Kidney (tissue), 14 donors: ENCODE data around the gene ZBTB7C. TPM values are rescaled to one million over a fixed set of nuclear protein-coding genes. Genes with fewer than 3 reads are reported as not detected.

ENCODE experiments used
- DNase-seq, 5 donors: peaks; one replicate each; pipeline ENCODE4 v3.0.0-alpha.2; 2013 to 2020
- FAIRE-seq: peaks from 2 replicates; lab custom pipeline; 2012; peaks lifted over from hg19 to GRCh38; lab: Jason Lieb, UNC
- H3K27ac ChIP-seq, 2 donors: one replicate each; pipeline ENCODE4 v1.7.0; 2013; ENCODE audit warnings: low read depth in 2 of 2, low read length in 2 of 2, inconsistent platforms in 1 of 2
- H3K27me3 ChIP-seq: one replicate; pipeline ENCODE4 v1.7.1; 2013; ENCODE audit warnings: low read length, inconsistent platforms; ENCODE audit not compliant: control insufficient read depth, insufficient read depth
- H3K36me3 ChIP-seq, 3 donors: one replicate each; pipeline versions ENCODE4 v1.7.0 to v1.7.1; 2013; ENCODE audit warnings: low read length in 3 of 3, control low read depth in 1 of 3, inconsistent platforms in 1 of 3; ENCODE audit not compliant: insufficient read depth in 3 of 3, control insufficient read depth in 2 of 3
- H3K4me1 ChIP-seq, 3 donors: one replicate each; pipeline versions ENCODE4 v1.7.0 to v1.7.1; 2013; ENCODE audit warnings: low read length in 3 of 3, inconsistent platforms in 1 of 3, low read depth in 1 of 3; ENCODE audit not compliant: control insufficient read depth in 2 of 3, insufficient read depth in 2 of 3
- H3K4me3 ChIP-seq, 3 donors: one replicate each; pipeline versions ENCODE4 v1.7.0 to v1.8.1; 2013; ENCODE audit warnings: low read length in 3 of 3, control low read depth in 1 of 3, inconsistent platforms in 1 of 3
- H3K9ac ChIP-seq, 3 donors: one replicate each; pipeline versions ENCODE4 v1.7.0 to v1.7.1; 2013; ENCODE audit warnings: low read length in 3 of 3, control low read depth in 1 of 3, inconsistent platforms in 1 of 3
- H3K9me3 ChIP-seq, 3 donors: one replicate each; pipeline versions ENCODE4 v1.7.0 to v1.7.1; 2013; ENCODE audit warnings: low read length in 3 of 3, control low read depth in 1 of 3, inconsistent platforms in 1 of 3; ENCODE audit not compliant: control insufficient read depth in 2 of 3, insufficient read depth in 1 of 3
- CTCF ChIP-seq: IDR thresholded peaks from 3 replicates; pipeline ENCODE4 v1.5.1; 2012; ENCODE audit warnings: mild to moderate bottlenecking, moderate library complexity, borderline replicate concordance; ENCODE audit not compliant: insufficient read depth; ENCODE audit errors: extremely low read depth
- intact Hi-C: fragments of 100-400 bp; cut with DNase I; formaldehyde crosslinking; loops from one replicate; pipeline ENCODE4 v1.11.1; 2022
- polyA plus RNA-seq: library from polyadenylated mRNA; stranded (reverse); fragments of 350-450 nt; fragmentation: Illumina TruSeq; extraction: RNeasy Lipid Tissue Mini Kit (QIAGEN cat#74804); gene quantifications from one replicate; pipeline ENCODE4 v1.2.3, GENCODE V29; 2014; ENCODE audit warnings: low read depth, low replicate concordance; ENCODE audit not compliant: insufficient read depth
- total RNA-seq: library from RNA; stranded (reverse); fragmentation: NEBNext Ultra II Directional; extraction: Animal tissue kit (Norgen Biotek cat#: 25700); gene quantifications from one replicate; pipeline ENCODE4 v1.2.1, GENCODE V29; 2021
- donor health status: control.
- donor health status: control.
- donor health status: control.
- donor health status: control.
- donor health status: control.
- donor health status: DM: yes; HTN: yes; CAD: no.
- donor health status: Normal renal cell carcinoma (clear cell type).

Gene ZBTB7C
- total and polyA plus RNA-seq, 2 donors from 2014 or later: 1.8 to 13.8 TPM

GRCh38 chr18:48044944-48045343 is 364.2 kb downstream of the ZBTB7C start:
- H3K36me3 ChIP-seq: no peaks in the 10 kb centered on the region
- no peak for TF ChIP-seq CTCF
- no peak overlapping the region for H3K4me3 ChIP-seq
- no peak overlapping the region for H3K27ac ChIP-seq
- intact Hi-C loops: no loop called here
- H3K27me3 ChIP-seq: no peaks in the 10 kb centered on the region
- H3K4me1 ChIP-seq: no peaks in the 10 kb centered on the region
- H3K9ac ChIP-seq: no peak overlapping the region
- FAIRE-seq: no peak
- peak in 1 of 5 donors; percentile 56 for DNase-seq
- peaks cover 0 to 3% (median 0%) of the 10 kb centered on the region in 3 donors for H3K9me3 ChIP-seq

- no peak for FAIRE-seq
Observed at GRCh38 chr18:48043166-48043565, 366.0 kb downstream of the ZBTB7C start.

GRCh38 chr18:48042431-48042830 is 366.8 kb downstream of the ZBTB7C start:
- DNase-seq (peak in 1 of 5 donors; percentile 18), FAIRE-seq (no peak)
- Histone ChIP-seq H3K27ac (no peak overlapping the region), H3K9me3 (peaks cover 0 to 3% (median 0%) of the 10 kb centered on the region in 3 donors), H3K27me3 (no peaks in the 10 kb centered on the region), H3K4me1 (no peaks in the 10 kb centered on the region), H3K36me3 (no peaks in the 10 kb centered on the region), H3K4me3 (no peak overlapping the region), H3K9ac (no peak overlapping the region)
- no peak for TF ChIP-seq CTCF
- intact Hi-C loops: no loop called here

More at GRCh38 chr18:48043166-48043565, 366.0 kb downstream of the ZBTB7C start:
- no peaks in the 10 kb centered on the region for H3K4me1 ChIP-seq
- no peaks in the 10 kb centered on the region for H3K27me3 ChIP-seq
- no peak overlapping the region for H3K9ac ChIP-seq
- H3K9me3 ChIP-seq: peaks cover 0 to 3% (median 0%) of the 10 kb centered on the region in 3 donors
- TF ChIP-seq CTCF: no peak
- intact Hi-C loops: no loop called here
- no peak overlapping the region for H3K4me3 ChIP-seq
- DNase-seq: no peak
- no peak overlapping the region for H3K27ac ChIP-seq
- H3K36me3 ChIP-seq: no peaks in the 10 kb centered on the region
